Measurements from ENCODE around the gene PITX2.

GRCh38 chr4:110596431-110596830, 26.4 kb downstream of the PITX2 start:
- no peak for TF ChIP-seq PATZ1 (CRISPR knock-in tag; IDR thresholded peaks at IDR 0.05; ENCODE audit: borderline replicate concordance)
- TF ChIP-seq ZNF8 (CRISPR knock-in tag; IDR thresholded peaks at IDR 0.05), result no peak
- no peak for TF ChIP-seq ZFP3 (CRISPR knock-in tag; IDR thresholded peaks at IDR 0.05)

All from SK-N-SH treated with all-trans-retinoic acid at 6 μM for 48 hours (cell line).